H1 (cell line): Measurements from ENCODE around the gene TOM1L2. TPM values are rescaled to one million over a fixed set of nuclear protein-coding genes. Genes with fewer than 3 reads are reported as not detected.

ENCODE experiments used
- CTCF ChIA-PET: fragments of 300-600 bp; sonication (Branson Sonifier 250); formaldehyde crosslinking; loops from one replicate; lab custom pipeline; 2021; ENCODE audit not compliant: partially characterized antibody; lab: Charles Lee
- POLR2A ChIA-PET: fragments of 300-600 bp; sonication (Branson Sonifier 250); formaldehyde crosslinking; loops from one replicate; lab custom pipeline; 2021; ENCODE audit warnings: inconsistent platforms; ENCODE audit not compliant: partially characterized antibody; lab: Charles Lee
- DNase-seq, 2 experiments: peaks; one replicate each; pipeline versions ENCODE4 v3.0.0 to v3.0.0-alpha.2; 2010 to 2022; ENCODE audit warnings: low spot score in 2 of 2, low read depth in 1 of 2, mixed read lengths in 1 of 2
- FAIRE-seq: peaks from 2 replicates; lab custom pipeline; 2011; peaks lifted over from hg19 to GRCh38; lab: Jason Lieb, UNC
- H2AFZ ChIP-seq: 2 replicates; pipeline ENCODE4 v1.8.1; 2012; ENCODE audit warnings: low read length, inconsistent platforms
- H2AK5ac ChIP-seq: 2 replicates; pipeline ENCODE4 v1.6.1; 2013; ENCODE audit warnings: low read depth, low read length
- H2BK120ac ChIP-seq: replicated peaks from 2 replicates; pipeline ENCODE3; 2013; ENCODE audit warnings: low read depth, low read length, inconsistent platforms
- H2BK12ac ChIP-seq: 2 replicates; pipeline ENCODE4 v1.6.1; 2013; ENCODE audit warnings: low read depth, low read length
- H2BK15ac ChIP-seq: 2 replicates; pipeline ENCODE4 v1.6.1; 2013; ENCODE audit warnings: low read length
- H2BK20ac ChIP-seq: 2 replicates; pipeline ENCODE4 v1.6.1; 2013; ENCODE audit warnings: low read length
- H2BK5ac ChIP-seq: 2 replicates; pipeline ENCODE4 v1.6.1; 2013; ENCODE audit warnings: low read depth, low read length
- H3K14ac ChIP-seq: 2 replicates; pipeline ENCODE4 v1.6.1; 2013; ENCODE audit warnings: inconsistent platforms; ENCODE audit not compliant: insufficient read length
- H3K18ac ChIP-seq: 2 replicates; pipeline ENCODE4 v1.6.1; 2013; ENCODE audit warnings: low read length; ENCODE audit errors: extremely low read depth
- H3K23ac ChIP-seq: 2 replicates; pipeline ENCODE4 v1.6.1; 2013; ENCODE audit warnings: inconsistent platforms; ENCODE audit not compliant: insufficient read length
- H3K23me2 ChIP-seq: 2 replicates; pipeline ENCODE4 v1.6.1; 2013; ENCODE audit warnings: low read depth, low read length
- H3K27ac ChIP-seq: 2 replicates; pipeline ENCODE4 v1.6.1; 2011; ENCODE audit warnings: low read depth, low read length, inconsistent platforms
- H3K27me3 ChIP-seq, 4 experiments: replicated peaks in 1 of 4; 1 replicate in 1 of 4; 2 replicates in 3 of 4; pipeline versions ENCODE4 v1.6.1 to v1.8.1; 2011 to 2013; ENCODE audit warnings: low read length in 3 of 4, mild to moderate bottlenecking in 3 of 4, inconsistent platforms in 2 of 4, mixed read lengths in 2 of 4, moderate library complexity in 1 of 4; ENCODE audit not compliant: control insufficient read depth in 3 of 4, insufficient read depth in 3 of 4; ENCODE audit errors: extremely low read depth in 1 of 4
- H3K36me3 ChIP-seq, 4 experiments: 2 replicates each; pipeline versions ENCODE4 v1.6.1 to v1.8.1; 2011 to 2013; ENCODE audit warnings: mild to moderate bottlenecking in 4 of 4, low read length in 3 of 4, moderate library complexity in 2 of 4, control low read depth in 1 of 4, inconsistent platforms in 1 of 4; ENCODE audit not compliant: insufficient read depth in 4 of 4, control insufficient read depth in 2 of 4
- H3K4ac ChIP-seq: replicated peaks from 2 replicates; pipeline ENCODE3; 2013; ENCODE audit warnings: low read length, low read depth, mixed read lengths, inconsistent platforms; ENCODE audit not compliant: insufficient read length
- H3K4me1 ChIP-seq, 4 experiments: replicated peaks in 1 of 4; 1 replicate in 1 of 4; 2 replicates in 3 of 4; pipeline versions ENCODE4 v1.6.1 to v1.8.1; 2011 to 2013; ENCODE audit warnings: low read length in 3 of 4, inconsistent platforms in 2 of 4, mixed read lengths in 1 of 4; ENCODE audit not compliant: insufficient read depth in 4 of 4, control insufficient read depth in 3 of 4
- H3K4me2 ChIP-seq, 2 experiments: 2 replicates each; pipeline versions ENCODE4 v1.6.1 to v1.8.1; 2011 to 2013; ENCODE audit warnings: low read depth in 2 of 2, low read length in 2 of 2, control low read depth in 1 of 2, inconsistent platforms in 1 of 2, mild to moderate bottlenecking in 1 of 2; ENCODE audit not compliant: insufficient read depth in 1 of 2
- H3K4me3 ChIP-seq, 4 experiments: fragments of 200-600, 300-600 bp in 1 of 4; sonication (generic), shearing (Covaris generic), sonication (Bioruptor Twin) in 1 of 4; 2 replicates each; pipeline versions ENCODE4 v1.5.1 to v1.8.1; 2011 to 2016; ENCODE audit warnings: low read length in 4 of 4, low read depth in 3 of 4, control low read depth in 2 of 4, inconsistent platforms in 2 of 4, mild to moderate bottlenecking in 2 of 4, mixed read lengths in 1 of 4, moderate library complexity in 1 of 4; ENCODE audit not compliant: insufficient read depth in 2 of 4; ENCODE audit errors: extremely low read depth in 1 of 4
- H3K56ac ChIP-seq: replicated peaks from 2 replicates; pipeline ENCODE3; 2013; ENCODE audit warnings: low read depth, mild to moderate bottlenecking, mixed read lengths, low read length, inconsistent platforms; ENCODE audit not compliant: insufficient read length
- H3K79me1 ChIP-seq: 2 replicates; pipeline ENCODE4 v1.6.1; 2013; ENCODE audit warnings: low read depth, low read length, control low read depth
- H3K79me2 ChIP-seq, 2 experiments: 2 replicates each; pipeline versions ENCODE4 v1.6.1 to v1.8.1; 2012 to 2013; ENCODE audit warnings: low read length in 2 of 2, mild to moderate bottlenecking in 2 of 2, inconsistent platforms in 1 of 2; ENCODE audit not compliant: insufficient read depth in 2 of 2, control insufficient read depth in 1 of 2
- H3K9ac ChIP-seq, 4 experiments: replicated peaks in 1 of 4; 1 replicate in 1 of 4; 2 replicates in 3 of 4; pipeline versions ENCODE4 v1.6.1 to v1.8.1; 2011 to 2013; ENCODE audit warnings: low read depth in 3 of 4, low read length in 3 of 4, control low read depth in 2 of 4, mild to moderate bottlenecking in 2 of 4, moderate library complexity in 2 of 4, inconsistent platforms in 1 of 4; ENCODE audit errors: extremely low read depth in 1 of 4
- H3K9me3 ChIP-seq, 2 experiments: 2 replicates each; pipeline versions ENCODE4 v1.6.1 to v1.8.1; 2012 to 2013; ENCODE audit warnings: mild to moderate bottlenecking in 2 of 2, moderate library complexity in 2 of 2, control low read depth in 1 of 2, inconsistent platforms in 1 of 2, low read depth in 1 of 2, low read length in 1 of 2, mixed read lengths in 1 of 2; ENCODE audit not compliant: insufficient read depth in 2 of 2
- H4K20me1 ChIP-seq, 2 experiments: replicated peaks in 1 of 2; 2 replicates each; pipeline versions ENCODE3 to v1.8.1; 2011 to 2013; ENCODE audit warnings: inconsistent platforms in 2 of 2, low read length in 2 of 2, mild to moderate bottlenecking in 1 of 2; ENCODE audit not compliant: insufficient read depth in 2 of 2, control insufficient read depth in 1 of 2
- H4K5ac ChIP-seq: 2 replicates; pipeline ENCODE4 v1.6.1; 2013; ENCODE audit warnings: low read length, low read depth, mixed read lengths, inconsistent platforms; ENCODE audit not compliant: insufficient read length
- H4K8ac ChIP-seq: 2 replicates; pipeline ENCODE4 v1.8.0; 2013; ENCODE audit warnings: mild to moderate bottlenecking, moderate library complexity, low read length, inconsistent platforms; ENCODE audit not compliant: insufficient read depth; ENCODE audit errors: extremely low read depth
- H4K91ac ChIP-seq: replicated peaks from 2 replicates; pipeline ENCODE3; 2013; ENCODE audit warnings: low read length, mixed read lengths, inconsistent platforms; ENCODE audit not compliant: insufficient read length
- ATF3 ChIP-seq: IDR thresholded peaks from 2 replicates; pipeline ENCODE4 v1.6.1; 2011; ENCODE audit warnings: low read depth, mild to moderate bottlenecking, low read length; ENCODE audit not compliant: insufficient read depth
- CREB1 ChIP-seq: IDR thresholded peaks from 2 replicates; pipeline ENCODE4 v1.6.1; 2012; ENCODE audit warnings: inconsistent platforms
- KDM4A ChIP-seq: IDR thresholded peaks from one replicate; pipeline ENCODE4 v1.7.1; 2012; ENCODE audit warnings: low read depth, mild to moderate bottlenecking, moderate library complexity, low read length, inconsistent platforms; ENCODE audit not compliant: severe bottlenecking
- NANOG ChIP-seq: IDR thresholded peaks from 2 replicates; pipeline ENCODE4 v1.6.1; 2011; ENCODE audit warnings: low read length, low read depth, mild to moderate bottlenecking, inconsistent platforms; ENCODE audit not compliant: insufficient read depth, poor library complexity, severe bottlenecking
- RAD21 ChIP-seq, 2 experiments: IDR thresholded peaks in 1 of 2; conservative IDR thresholded peaks in 1 of 2; 2 replicates each; pipeline ENCODE4 v1.6.1; 2011; ENCODE audit warnings: low read depth in 2 of 2, low read length in 2 of 2, improper control_type of control experiment in 1 of 2, inconsistent platforms in 1 of 2, mild to moderate bottlenecking in 1 of 2, moderate library complexity in 1 of 2
- RNF2 ChIP-seq: fragments of 200-900, 300-1000 bp; sonication (generic); IDR thresholded peaks from 2 replicates; pipeline ENCODE4 v1.7.1; 2016; ENCODE audit warnings: borderline replicate concordance, low read depth, mild to moderate bottlenecking, antibody characterized with exemption, low read length; ENCODE audit not compliant: poor library complexity, severe bottlenecking; ENCODE audit errors: missing control alignments
- SP2 ChIP-seq: IDR thresholded peaks from 2 replicates; pipeline ENCODE4 v1.6.1; 2012; ENCODE audit warnings: mild to moderate bottlenecking, low read length, inconsistent platforms
- TEAD4 ChIP-seq: IDR thresholded peaks from 2 replicates; pipeline ENCODE4 v1.6.1; 2012; ENCODE audit warnings: low read depth, low read length, inconsistent platforms, mixed read lengths
- WGBS, 2 experiments: shearing (Covaris generic) in 1 of 2; methylation state at CpG; one replicate each; pipeline versions ENCODE4 v1.1.6 to v1.1.7; 2013 to 2015; ENCODE audit warnings: low lambda C conversion rate in 2 of 2, mixed read lengths in 2 of 2, inconsistent platforms in 1 of 2, low coverage in 1 of 2, missing lambda C conversion rate in 1 of 2; ENCODE audit not compliant: insufficient replicate concordance in 2 of 2, insufficient coverage in 1 of 2, insufficient read length in 1 of 2; ENCODE audit errors: extremely low coverage in 1 of 2, missing lambda C conversion rate in 1 of 2; 5-methylcytosine and 5-hydroxymethylcytosine counted together
- polyA plus RNA-seq, 7 experiments: library from polyadenylated mRNA; depleted of rRNA in 3 of 7; stranded (reverse) in 5 of 7; unstranded in 2 of 7; fragments of >200 nt in 5 of 7; fragments of 200-250 nt in 2 of 7; gene quantifications; 1 replicate in 5 of 7; 2 replicates in 1 of 7; 4 replicates in 1 of 7; pipeline versions ENCODE4 v1.2.1 to v1.2.3, GENCODE V29; 2011 to 2013; ENCODE audit warnings: missing spikeins in 2 of 7, mixed read lengths in 2 of 7
- total RNA-seq: library from RNA; stranded (reverse); fragmentation: NEBNext Ultra II Directional; extraction: Animal tissue kit (Norgen Biotek cat#: 25700); gene quantifications from 2 replicates; pipeline ENCODE4 v1.2.1, GENCODE V29; 2021

Gene TOM1L2
- total and polyA plus RNA-seq, 2 of the 8 experiments (the other 6 are each of a cell fraction or from before 2014, with no cell fraction given): 2.0 to 3.4 TPM

GRCh38 chr17:17860766-17861107 is 111.5 kb downstream of the TOM1L2 start:
- 87% methylated on average over 5 of the region's 5 CpGs; no CpG with 5 or more reads in 1 of the 2 experiments for WGBS, 2 experiments
- peaks cover 0 to 10% (median 2%) of the 10 kb centered on the region in 4 experiments; a peak in 2 of 7 replicates for H3K4me1 ChIP-seq
- DNase-seq (no peak), FAIRE-seq (no peak)
- peak overlapping the region; percentile 80; the same call in 1 of the 2 replicates for H2BK20ac ChIP-seq
- POLR2A ChIA-PET: interaction anchor here (1.0 to 12.1 kb wide), 9 partner anchors 9 to 161 kb away, joined by 3 to 122 read pairs (median 4); partner anchors contain the start of gene SREBF1
- H3K23ac ChIP-seq: no peak overlapping the region
- H4K20me1 ChIP-seq: no peaks in the 10 kb centered on the region
- H2AFZ ChIP-seq: no peak overlapping the region
- H3K9me3 ChIP-seq: no peaks in the 10 kb centered on the region
- H3K36me3 ChIP-seq: no peaks in the 10 kb centered on the region
- H3K56ac ChIP-seq: no peak overlapping the region
- H4K8ac ChIP-seq: no peak overlapping the region
- no peak overlapping the region for H3K27ac ChIP-seq
- no peak overlapping the region for H3K4ac ChIP-seq
- no peak overlapping the region for H3K9ac ChIP-seq
- H2BK12ac ChIP-seq: 0 out of 2 replicates have a peak overlapping the region, but pooled peaks have one; percentile 62
- H3K79me1 ChIP-seq: no peaks in the 10 kb centered on the region
- H4K5ac ChIP-seq: no peak overlapping the region
- H4K91ac ChIP-seq: peak overlapping the region; percentile 29
- H3K27me3 ChIP-seq: no peaks in the 10 kb centered on the region
- no peak overlapping the region for H2AK5ac ChIP-seq
- H2BK120ac ChIP-seq: no peak overlapping the region
- H3K14ac ChIP-seq: no peak overlapping the region
- no peak overlapping the region for H3K4me3 ChIP-seq
- CTCF ChIA-PET: interaction anchor here (0.8 to 26.2 kb wide), 35 partner anchors 9 to 219 kb away, joined by 3 to 404 read pairs (median 5); partner anchors contain the start of gene SREBF1
- no peak overlapping the region for H2BK5ac ChIP-seq
- no peak overlapping the region for H3K4me2 ChIP-seq
- no peak overlapping the region for H3K18ac ChIP-seq
- no peaks in the 10 kb centered on the region for H3K23me2 ChIP-seq
- H2BK15ac ChIP-seq: peak overlapping the region; percentile 36; the same call in 1 of the 2 replicates
- no peaks in the 10 kb centered on the region for H3K79me2 ChIP-seq
- TF ChIP-seq ATF3 (no peak), RNF2 (no peak), TEAD4 (no peak), CREB1 (no peak), KDM4A (no peak), RAD21 (IDR thresholded peaks at IDR 0.05 in 1 of 2, conservative IDR thresholded peaks at IDR 0.05 in 1 of 2; ENCODE audit: low read depth in 2 of 2, low read length in 2 of 2) (no peak), SP2 (no peak), NANOG (no peak)
- TF ChIP-seq, all 59 proteins: peak for 0
